GM12873 (cell line): ENCODE results near the gene CCDC63.

Source experiments
- TF ChIP-seq, protein P1 (sequence below): IDR thresholded peaks from 2 replicates; pipeline ENCODE4 v1.5.1; 2012; ENCODE audit warnings: low read depth, mild to moderate bottlenecking, moderate library complexity, low read length, control low read depth; ENCODE audit not compliant: insufficient read depth; ENCODE audit errors: missing control alignments

Gene CCDC63

DNA sequence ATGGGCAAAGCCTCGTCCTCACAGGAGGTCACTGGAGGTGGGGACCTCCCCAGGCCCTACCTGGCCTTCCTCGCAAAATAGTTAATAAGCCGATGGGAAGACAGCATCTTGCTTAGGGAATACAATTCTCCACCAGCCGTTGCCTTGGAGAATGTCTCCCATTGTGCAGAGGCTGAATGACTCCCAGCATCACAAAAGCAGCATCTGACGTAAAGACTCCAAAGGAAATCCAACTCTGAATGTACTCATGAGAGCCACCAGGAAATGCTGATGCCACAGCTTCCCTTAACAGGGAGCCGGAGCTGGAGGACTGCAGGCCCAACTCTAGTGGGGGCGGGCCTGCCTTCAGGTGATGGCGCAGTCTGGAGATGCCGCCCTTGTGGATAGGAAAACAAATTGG lies 15.5 kb downstream of the CCDC63 start:
- TF ChIP-seq, protein P1, sequence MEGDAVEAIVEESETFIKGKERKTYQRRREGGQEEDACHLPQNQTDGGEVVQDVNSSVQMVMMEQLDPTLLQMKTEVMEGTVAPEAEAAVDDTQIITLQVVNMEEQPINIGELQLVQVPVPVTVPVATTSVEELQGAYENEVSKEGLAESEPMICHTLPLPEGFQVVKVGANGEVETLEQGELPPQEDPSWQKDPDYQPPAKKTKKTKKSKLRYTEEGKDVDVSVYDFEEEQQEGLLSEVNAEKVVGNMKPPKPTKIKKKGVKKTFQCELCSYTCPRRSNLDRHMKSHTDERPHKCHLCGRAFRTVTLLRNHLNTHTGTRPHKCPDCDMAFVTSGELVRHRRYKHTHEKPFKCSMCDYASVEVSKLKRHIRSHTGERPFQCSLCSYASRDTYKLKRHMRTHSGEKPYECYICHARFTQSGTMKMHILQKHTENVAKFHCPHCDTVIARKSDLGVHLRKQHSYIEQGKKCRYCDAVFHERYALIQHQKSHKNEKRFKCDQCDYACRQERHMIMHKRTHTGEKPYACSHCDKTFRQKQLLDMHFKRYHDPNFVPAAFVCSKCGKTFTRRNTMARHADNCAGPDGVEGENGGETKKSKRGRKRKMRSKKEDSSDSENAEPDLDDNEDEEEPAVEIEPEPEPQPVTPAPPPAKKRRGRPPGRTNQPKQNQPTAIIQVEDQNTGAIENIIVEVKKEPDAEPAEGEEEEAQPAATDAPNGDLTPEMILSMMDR: no peak

DNA sequence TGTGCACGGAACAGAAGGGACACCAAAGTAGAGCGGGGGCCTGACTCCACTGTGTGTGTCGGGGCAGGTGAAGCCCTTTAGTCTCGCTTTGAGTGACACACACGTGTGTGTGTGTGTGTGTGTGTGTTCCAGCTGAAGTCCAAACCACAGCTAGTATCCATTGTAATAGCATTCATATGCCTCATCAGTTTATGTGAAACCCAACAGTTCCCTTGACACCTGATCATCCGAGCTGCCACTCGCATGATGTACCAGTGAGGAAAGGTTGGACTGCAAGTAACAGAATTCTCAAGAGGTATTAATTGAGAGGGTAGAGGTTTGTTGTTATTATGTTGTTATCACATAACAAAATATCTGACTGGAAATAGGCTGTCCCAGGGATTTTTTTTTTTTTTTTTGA lies 16.4 kb downstream of the CCDC63 start:
- TF ChIP-seq, protein P1: no peak

DNA sequence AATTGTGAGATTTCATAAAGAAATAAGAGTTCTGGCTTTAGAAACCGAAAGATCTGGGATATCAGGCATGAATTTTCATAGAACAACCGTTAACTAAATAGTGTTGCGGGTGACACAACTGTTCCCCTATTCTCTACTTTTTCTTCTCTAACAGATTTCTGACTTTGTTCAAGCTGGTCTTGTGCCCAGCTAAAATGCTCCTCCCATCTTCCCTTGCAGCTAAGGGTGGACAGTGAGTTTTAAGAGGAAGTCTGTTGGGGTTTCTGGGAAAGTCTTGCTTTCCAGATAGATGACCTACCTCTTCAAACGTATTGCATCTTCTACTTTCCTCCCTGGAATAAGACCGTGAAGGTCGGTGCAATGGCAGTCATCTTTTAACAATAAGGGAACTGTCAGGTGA lies 18.7 kb downstream of the CCDC63 start:
- TF ChIP-seq, protein P1: no peak

DNA sequence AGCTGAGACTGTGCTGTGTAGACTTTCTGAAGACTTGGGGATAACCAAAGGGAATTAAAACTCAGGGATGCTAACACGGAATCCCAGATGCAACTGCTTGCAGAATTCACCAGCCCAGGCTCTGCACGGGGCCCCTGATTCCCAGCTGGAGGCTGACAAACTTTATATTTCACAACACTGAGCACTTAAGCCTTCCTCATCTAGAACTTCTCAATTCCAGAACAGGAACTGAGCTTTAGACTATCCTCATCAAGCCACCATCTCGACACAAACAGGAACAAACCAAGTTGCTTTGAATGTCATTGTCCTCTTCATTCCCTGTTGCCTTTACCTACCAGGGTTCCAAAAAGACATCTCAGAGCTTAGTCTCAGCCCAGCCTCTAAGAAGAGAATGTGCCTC lies 22.2 kb downstream of the CCDC63 start:
- TF ChIP-seq, protein P1: no peak

DNA sequence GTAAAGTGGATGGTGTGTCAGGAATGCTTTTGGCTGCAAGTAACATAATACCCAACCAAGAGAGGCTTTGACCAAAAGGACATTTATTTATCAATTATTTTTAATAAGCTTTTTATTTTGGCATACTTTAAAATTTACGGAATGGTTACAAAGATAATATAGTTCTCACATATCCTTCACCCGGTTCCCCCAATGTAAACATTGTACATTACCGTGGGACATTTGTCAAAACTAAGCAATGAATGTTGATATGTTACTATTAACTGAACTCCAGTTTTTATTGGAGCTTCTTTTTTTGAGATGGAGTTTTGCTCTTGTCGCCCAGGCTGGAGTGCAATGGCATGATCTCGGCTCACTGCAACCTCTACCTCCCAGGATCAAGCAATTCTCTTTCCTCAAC lies 23.0 kb downstream of the CCDC63 start:
- TF ChIP-seq, protein P1: no peak

DNA sequence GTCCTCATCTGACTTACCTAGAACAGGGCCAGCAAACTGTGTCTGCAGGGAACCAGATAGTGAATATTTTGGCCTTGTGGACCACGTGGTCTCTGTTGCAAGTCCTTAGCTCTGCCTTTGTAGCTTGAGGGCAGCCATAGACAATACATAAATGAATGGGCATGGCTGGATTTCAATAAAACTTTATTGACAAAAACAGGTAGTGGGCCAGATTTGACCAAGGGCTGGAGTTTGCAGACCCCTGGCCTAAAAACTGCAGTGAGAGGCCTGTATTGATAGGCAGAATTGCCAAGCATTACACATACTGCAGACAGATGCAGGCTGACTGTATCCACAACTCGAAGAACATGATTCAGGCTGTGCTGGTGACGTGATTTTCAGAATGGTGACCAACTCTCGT lies 25.3 kb downstream of the CCDC63 start:
- TF ChIP-seq, protein P1: no peak

DNA sequence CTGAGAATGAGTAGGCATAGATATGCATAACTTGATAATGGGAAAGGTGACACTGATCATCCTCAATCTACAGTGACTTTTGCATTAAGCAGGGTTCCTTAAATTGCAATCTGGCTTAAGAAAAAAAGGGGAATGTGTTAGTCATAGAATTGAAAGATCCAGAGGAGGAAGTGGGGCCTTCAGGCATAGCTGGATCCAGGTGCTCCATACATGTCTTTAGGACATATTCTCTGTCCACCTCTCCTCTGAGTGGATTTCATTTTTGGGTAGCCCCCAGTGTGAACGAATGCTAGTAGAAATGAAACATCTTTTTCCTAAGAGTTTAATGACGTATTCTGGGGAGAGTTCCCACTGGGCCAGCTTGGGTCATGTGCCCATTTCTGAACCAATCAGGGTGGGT lies 27.6 kb downstream of the CCDC63 start:
- TF ChIP-seq, protein P1: no peak
